SK-N-SH (cell line): Measurements from ENCODE around the gene SERPINE1. TPM values are rescaled to one million over a fixed set of nuclear protein-coding genes. Genes with fewer than 3 reads are reported as not detected.

Source experiments
- CTCF ChIA-PET: fragments of 300-600, 350-600 bp; formaldehyde crosslinking; extraction: SDS; loops from one replicate; lab custom pipeline; 2021; lab: Yijun Ruan, JAX
- POLR2A ChIA-PET: fragments of 350-600 bp; sonication (Branson Sonifier 250); formaldehyde crosslinking; extraction: SDS; loops from one replicate; lab custom pipeline; 2020; ENCODE audit warnings: antibody characterized with exemption, inconsistent platforms; lab: Yijun Ruan, JAX
- DNase-seq: peaks from one replicate; pipeline ENCODE4 v3.0.0; 2012
- H2AFZ ChIP-seq: fragments of 200-600 bp; sonication (generic); 2 replicates; pipeline ENCODE4 v1.8.1; 2016; ENCODE audit warnings: antibody characterized with exemption, mild to moderate bottlenecking, low read depth
- H3F3A ChIP-seq: fragments of 200-600 bp; sonication (generic); replicated peaks from 2 replicates; pipeline ENCODE3; 2016; ENCODE audit warnings: antibody characterized with exemption, mild to moderate bottlenecking; ENCODE audit not compliant: insufficient read depth
- H3K27ac ChIP-seq, 2 experiments: fragments of 200-500 bp in 1 of 2; fragments of 200-600 bp in 1 of 2; sonication (Bioruptor generic) in 1 of 2; sonication (generic), shearing (Covaris generic) in 1 of 2; 2 replicates each; pipeline versions ENCODE4 v1.5.1 to v1.6.1; 2014 to 2016; ENCODE audit warnings: low read depth in 2 of 2, inconsistent platforms in 1 of 2, low read length in 1 of 2, mild to moderate bottlenecking in 1 of 2, mixed read lengths in 1 of 2
- H3K27me3 ChIP-seq: fragments of 200-600 bp; sonication (generic), shearing (Covaris generic); 2 replicates; pipeline ENCODE4 v1.6.1; 2016; ENCODE audit warnings: mixed run types; ENCODE audit not compliant: insufficient read depth
- H3K36me3 ChIP-seq, 2 experiments: fragments of 200-500 bp in 1 of 2; fragments of 200-600 bp in 1 of 2; sonication (Bioruptor generic) in 1 of 2; sonication (generic) in 1 of 2; replicated peaks in 1 of 2; 2 replicates each; pipeline versions ENCODE3 to v1.5.1; 2014 to 2016; ENCODE audit warnings: low read length in 1 of 2, mild to moderate bottlenecking in 1 of 2; ENCODE audit not compliant: insufficient read depth in 2 of 2, control insufficient read depth in 1 of 2
- H3K4me1 ChIP-seq, 2 experiments: fragments of 200-500 bp in 1 of 2; fragments of 200-600 bp in 1 of 2; sonication (Bioruptor generic) in 1 of 2; sonication (generic), shearing (Covaris generic) in 1 of 2; 2 replicates each; pipeline versions ENCODE4 v1.5.1 to v1.6.1; 2014 to 2016; ENCODE audit warnings: low read depth in 1 of 2, low read length in 1 of 2, mixed run types in 1 of 2; ENCODE audit not compliant: insufficient read depth in 2 of 2, control insufficient read depth in 1 of 2
- H3K4me2 ChIP-seq: fragments of 200-600 bp; sonication (generic), shearing (Covaris generic); 2 replicates; pipeline ENCODE4 v1.6.1; 2017; ENCODE audit warnings: mixed run types
- H3K4me3 ChIP-seq, 2 experiments: fragments of 200-500 bp in 1 of 2; fragments of 200-600 bp in 1 of 2; sonication (Bioruptor generic) in 1 of 2; sonication (generic), shearing (Covaris generic) in 1 of 2; 2 replicates each; pipeline versions ENCODE4 v1.5.1 to v1.8.1; 2014 to 2016; ENCODE audit warnings: low read depth in 2 of 2, inconsistent platforms in 1 of 2, low read length in 1 of 2, mild to moderate bottlenecking in 1 of 2, mixed read lengths in 1 of 2, moderate library complexity in 1 of 2
- H3K79me2 ChIP-seq: fragments of 200-600 bp; sonication (generic); 2 replicates; pipeline ENCODE4 v1.8.1; 2017; ENCODE audit warnings: mild to moderate bottlenecking; ENCODE audit not compliant: insufficient read depth
- H3K9ac ChIP-seq: fragments of 200-600 bp; sonication (generic); 2 replicates; pipeline ENCODE4 v1.6.1; 2017; ENCODE audit warnings: mixed run types
- H3K9me2 ChIP-seq: fragments of 200-600 bp; sonication (generic); 2 replicates; pipeline ENCODE4 v1.6.1; 2017; ENCODE audit warnings: mixed run types
- H3K9me3 ChIP-seq: fragments of 200-600 bp; sonication (generic); 2 replicates; pipeline ENCODE4 v1.6.1; 2017; ENCODE audit warnings: mixed run types, mild to moderate bottlenecking, moderate library complexity
- H4K20me1 ChIP-seq: fragments of 200-600 bp; sonication (generic); 2 replicates; pipeline ENCODE4 v1.6.1; 2017; ENCODE audit warnings: mild to moderate bottlenecking, mixed run types; ENCODE audit not compliant: insufficient read depth
- ELF1 ChIP-seq: IDR thresholded peaks from 2 replicates; pipeline ENCODE4 v1.4.0; 2012
- EP300 ChIP-seq, 2 experiments: IDR thresholded peaks; 2 replicates each; pipeline versions ENCODE4 v1.4.0 to v1.6.1; 2012; ENCODE audit warnings: borderline replicate concordance in 1 of 2, low read depth in 1 of 2, low read length in 1 of 2
- EZH2phosphoT487 ChIP-seq: fragments of 200-600 bp; sonication (generic); IDR thresholded peaks from 2 replicates; pipeline ENCODE4 v1.6.1; 2017; ENCODE audit warnings: low read depth, mixed run types, mild to moderate bottlenecking, antibody characterized with exemption, moderate library complexity, borderline replicate concordance
- FOSL2 ChIP-seq: IDR thresholded peaks from 2 replicates; pipeline ENCODE4 v1.4.0; 2012; ENCODE audit warnings: low read depth, mild to moderate bottlenecking, moderate library complexity, borderline replicate concordance
- FOXJ3 ChIP-seq: sonication (generic); formaldehyde crosslinking; IDR thresholded peaks from 2 replicates; pipeline ENCODE4 v1.5.1; 2020; ENCODE audit warnings: mild to moderate bottlenecking, missing genetic modification reagents
- GATA2 ChIP-seq: sonication (generic); formaldehyde crosslinking; IDR thresholded peaks from 2 replicates; pipeline ENCODE4 v1.5.0; 2020; ENCODE audit warnings: mild to moderate bottlenecking, missing genetic modification reagents
- JUND ChIP-seq: IDR thresholded peaks from 2 replicates; pipeline ENCODE4 v1.4.0; 2012
- MAX ChIP-seq: IDR thresholded peaks from 2 replicates; pipeline ENCODE4 v1.4.0; 2012; ENCODE audit warnings: low read depth
- MXI1 ChIP-seq: IDR thresholded peaks from 2 replicates; pipeline ENCODE4 v1.6.1; 2012; ENCODE audit warnings: mild to moderate bottlenecking, low read depth, low read length, improper control_type of control experiment
- NFIC ChIP-seq: IDR thresholded peaks from 2 replicates; pipeline ENCODE4 v1.4.0; 2012; ENCODE audit warnings: borderline replicate concordance
- NRF1 ChIP-seq: IDR thresholded peaks from 2 replicates; pipeline ENCODE4 v1.6.1; 2012; ENCODE audit warnings: low read depth, mild to moderate bottlenecking, low read length
- RCOR1 ChIP-seq: fragments of 150-350 bp; IDR thresholded peaks from 2 replicates; pipeline ENCODE4 v1.6.1; 2017; ENCODE audit warnings: antibody characterized with exemption, low read length
- REST ChIP-seq: IDR thresholded peaks from 2 replicates; pipeline ENCODE4 v1.6.1; 2012; ENCODE audit warnings: mild to moderate bottlenecking, low read depth, low read length, moderate library complexity
- SIN3A ChIP-seq: IDR thresholded peaks from 2 replicates; pipeline ENCODE4 v1.6.1; 2012; ENCODE audit warnings: low read depth, mild to moderate bottlenecking, low read length, moderate library complexity, borderline replicate concordance
- TCF12 ChIP-seq: IDR thresholded peaks from 2 replicates; pipeline ENCODE4 v1.4.0; 2012
- WGBS: methylation state at CpG from one replicate; pipeline ENCODE4 v1.1.6; 2017; ENCODE audit warnings: low lambda C conversion rate; 5-methylcytosine and 5-hydroxymethylcytosine counted together
- polyA plus RNA-seq, 3 experiments: library from polyadenylated mRNA; depleted of rRNA; stranded (reverse); fragments of >200 nt; gene quantifications; 2 replicates each; pipeline ENCODE4 v1.2.3, GENCODE V29; 2012

SERPINE1 gene
- polyA plus RNA-seq, 1 of the 3 experiments (the other 2 are of a cell fraction): 4,174 TPM

GRCh38 chr7:101179713-101180112 lies 52.8 kb downstream of the SERPINE1 start (continued):
- no peak for TF ChIP-seq NFIC
- TF ChIP-seq, all 33 proteins: peak for 0

- no peak within 1 kb of the TSS for H3K9ac ChIP-seq
- no peaks in the 10 kb centered on the region for H4K20me1 ChIP-seq
- ChIA-PET CTCF (interaction anchor here (0.7 to 5.4 kb wide), 11 partner anchors 9 to 102 kb away, joined by 3 to 52 read pairs (median 5); partner anchors contain the start of genes FIS1 and VGF), POLR2A (interaction anchor here (0.5 to 1.7 kb wide), 7 partner anchors 9 to 36 kb away, joined by 3 to 9 read pairs (median 5); partner anchors contain the start of gene VGF)
- H3K4me2 ChIP-seq: peak within 1 kb of the TSS; percentile 72
- H3K79me2 ChIP-seq: no peaks in the 10 kb centered on the region
- H3K4me3 ChIP-seq: peak within 1 kb of the TSS; percentile 48 to 49; a peak in 3 of 4 replicates
- peak; percentile 89 for DNase-seq
- no peak for TF ChIP-seq JUND
- TF ChIP-seq TCF12: no peak
- no peak for TF ChIP-seq NFIC
- TF ChIP-seq SIN3A: no peak
- TF ChIP-seq FOSL2: no peak
- peak; percentile 55; the same call in 1 of the 2 replicates for TF ChIP-seq EZH2phosphoT487
- no peak for TF ChIP-seq NRF1
- no peak for TF ChIP-seq MAX
- no peak for TF ChIP-seq GATA2 (CRISPR knock-in tag)
- TF ChIP-seq ELF1: no peak
- peak; percentile 84 for TF ChIP-seq MXI1
- TF ChIP-seq REST: no peak
- TF ChIP-seq EP300 (IDR thresholded peaks at IDR 0.05; ENCODE audit: borderline replicate concordance in 1 of 2, low read depth in 1 of 2, low read length in 1 of 2): no peak
- no peak for TF ChIP-seq FOXJ3
- TF ChIP-seq RCOR1: no peak
- TF ChIP-seq, all 33 proteins: peak for 2
- Histone ChIP-seq H3F3A (peaks cover 9% of the 10 kb centered on the region), H3K9me2 (no peaks in the 10 kb centered on the region), H3K27me3 (peaks cover 28% of the 10 kb centered on the region), H3K27ac (peak within 1 kb of the TSS in 1 of 2 experiments; percentile 28; a peak in 1 of 4 replicates), H3K9me3 (no peaks in the 10 kb centered on the region), H2AFZ (peak within 1 kb of the TSS; percentile 67; the same call in 1 of the 2 replicates), H3K36me3 (no peaks in the 10 kb centered on the region), H3K4me1 (peaks cover 0 to 16% of the 10 kb centered on the region in 2 experiments; a peak in 1 of 4 replicates)
- WGBS: 42% methylated on average over 13 of the region's 56 CpGs
These were observed 53.3 kb downstream of the SERPINE1 start, which contains the start of gene NAT16 for GRCh38 chr7:101180130-101180755. Gene NAT16, minus strand, starts transcription at chr7:101180293. Its CDS starts 5,486 bp downstream, at chr7:101174807.
